Thyroid gland (tissue), 4 donors: Measurements from ENCODE around the gene MRPL21.

Experiments
- CTCF ChIP-seq, 6 experiments: fragments of 200-600 bp in 3 of 6; fragments of 450-650 bp in 3 of 6; sonication (generic) in 3 of 6; IDR thresholded peaks; one replicate each; pipeline ENCODE4 v1.5.1; 2016 to 2019; ENCODE audit warnings: antibody characterized with exemption in 6 of 6, mild to moderate bottlenecking in 2 of 6, inconsistent platforms in 1 of 6, moderate library complexity in 1 of 6
- POLR2A ChIP-seq, 2 donors: fragments of 450-650 bp; IDR thresholded peaks; one replicate each; pipeline ENCODE4 v1.6.1; 2017; ENCODE audit warnings: antibody characterized with exemption in 2 of 2, mild to moderate bottlenecking in 2 of 2, moderate library complexity in 1 of 2

GRCh38 chr11:68942095-68942620 is 38.5 kb upstream of the MRPL21 start:
- no peak for TF ChIP-seq CTCF (IDR thresholded peaks at IDR 0.05)
- TF ChIP-seq POLR2A (IDR thresholded peaks at IDR 0.05) = no peak
